Femur (tissue), 1 donor: ENCODE results near the gene SYCP2L.
A peak's percentile ranks its signal among the peaks of the same experiment; 100 is the strongest.
"Not testable (repeated sequence)": the region's sequence is repeated elsewhere in the genome, so short reads cannot be mapped to it uniquely, and the experiment has no call there.

ENCODE experiments used
- DNase-seq: peaks from one replicate; pipeline ENCODE4 v3.0.0-alpha.2; 2017

Gene SYCP2L

GRCh38 chr6:10886691-10887502 lies at the start of gene SYCP2L:
Gene SYCP2L, plus strand, starts transcription at chr6:10887052. Its CDS starts 75 bp downstream, at chr6:10887127.
- DNase-seq = peak; percentile 47

- DNase-seq = no peak
These were observed 49.2 kb upstream of the SYCP2L start for GRCh38 chr6:10837622-10837994.

GRCh38 chr6:10837995-10838793 lies 48.7 kb upstream of the SYCP2L start, which contains the start of gene MAK:
Gene MAK, minus strand, starts transcription at chr6:10838539. Its CDS starts 7,891 bp downstream, at chr6:10830648.
- peak; percentile 89 for DNase-seq

- no peak for DNase-seq
These were observed 48.0 kb upstream of the SYCP2L start for GRCh38 chr6:10838794-10839333.

- DNase-seq = no peak
These were observed 43.3 kb upstream of the SYCP2L start for GRCh38 chr6:10843554-10843953.

- no peak for DNase-seq
These were observed 39.2 kb upstream of the SYCP2L start for GRCh38 chr6:10847684-10848083.

GRCh38 chr6:10849901-10850300 lies 37.0 kb upstream of the SYCP2L start:
- no peak for DNase-seq

- DNase-seq = no peak
These were observed 36.1 kb upstream of the SYCP2L start for GRCh38 chr6:10850728-10851127.

- DNase-seq = no peak
These were observed 34.4 kb upstream of the SYCP2L start for GRCh38 chr6:10852361-10852960.

- not testable (repeated sequence) for DNase-seq
These were observed 33.0 kb upstream of the SYCP2L start for GRCh38 chr6:10853849-10854300.

GRCh38 chr6:10854922-10855632 lies 31.8 kb upstream of the SYCP2L start:
- DNase-seq = peak; percentile 24

GRCh38 chr6:10857259-10857658 lies 29.6 kb upstream of the SYCP2L start:
- no peak for DNase-seq

GRCh38 chr6:10861086-10861485 lies 25.8 kb upstream of the SYCP2L start:
- no peak for DNase-seq

- no peak for DNase-seq
These were observed 24.5 kb upstream of the SYCP2L start for GRCh38 chr6:10862361-10862760.

- not testable (repeated sequence) for DNase-seq
These were observed 23.8 kb upstream of the SYCP2L start for GRCh38 chr6:10863031-10863430.

GRCh38 chr6:10866709-10867108 lies 20.1 kb upstream of the SYCP2L start:
- DNase-seq = not testable (repeated sequence)

GRCh38 chr6:10867952-10868351 lies 18.9 kb upstream of the SYCP2L start:
- no peak for DNase-seq

GRCh38 chr6:10873374-10873773 lies 13.5 kb upstream of the SYCP2L start:
- no peak for DNase-seq

GRCh38 chr6:10874207-10874606 lies 12.6 kb upstream of the SYCP2L start:
- DNase-seq = no peak

- DNase-seq = no peak
These were observed 11.8 kb upstream of the SYCP2L start for GRCh38 chr6:10875026-10875425.

GRCh38 chr6:10877012-10877411 lies 9.8 kb upstream of the SYCP2L start:
- DNase-seq = no peak

GRCh38 chr6:10877871-10878270 lies 9.0 kb upstream of the SYCP2L start:
- DNase-seq = no peak
